RCC 7860 (cell line): Measurements from ENCODE around the gene FBXO36.
"Not testable (repeated sequence)": the region's sequence is repeated elsewhere in the genome, so short reads cannot be mapped to it uniquely, and the experiment has no call there.

Experiments
- DNase-seq: peaks from one replicate; pipeline ENCODE4 v3.0.0-alpha.2; 2015; ENCODE audit warnings: low spot score
- FAIRE-seq: peaks from 2 replicates; lab custom pipeline; 2012; peaks lifted over from hg19 to GRCh38; lab: Jason Lieb, UNC

The FBXO36 gene

DNA sequence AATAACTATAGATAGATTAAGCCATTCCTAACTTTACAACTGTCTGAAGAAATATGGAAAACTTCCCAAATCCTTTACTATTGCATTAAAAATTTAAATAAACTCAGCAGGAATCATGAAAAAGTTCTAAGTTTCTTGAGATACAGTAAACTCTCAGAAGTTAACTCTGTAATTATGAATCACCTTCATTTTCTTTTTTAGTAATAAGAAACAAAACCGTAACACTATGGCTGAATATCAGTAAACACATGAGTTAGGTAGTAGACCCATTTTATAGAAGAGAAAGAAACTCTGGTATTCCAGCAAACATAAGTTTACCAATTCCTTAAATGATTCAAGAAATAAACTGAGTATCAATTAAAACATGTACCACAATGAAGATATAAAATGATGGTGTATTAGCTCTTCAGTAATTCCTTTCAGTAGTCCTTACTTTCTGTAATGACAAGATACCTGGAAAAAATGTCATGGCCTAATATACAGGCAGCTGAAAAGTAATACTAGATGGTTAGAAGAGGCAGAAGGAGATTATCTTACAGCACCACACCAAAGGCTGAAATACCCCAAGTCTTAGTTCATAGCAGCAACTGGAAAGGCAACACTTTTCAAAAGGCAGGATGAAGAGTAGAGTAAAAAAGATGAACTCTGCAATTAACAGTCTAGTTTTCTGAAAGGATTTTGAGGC, 12.0 kb upstream of the FBXO36 start:
- FAIRE-seq = peak; percentile 10
- DNase-seq = no peak

DNA sequence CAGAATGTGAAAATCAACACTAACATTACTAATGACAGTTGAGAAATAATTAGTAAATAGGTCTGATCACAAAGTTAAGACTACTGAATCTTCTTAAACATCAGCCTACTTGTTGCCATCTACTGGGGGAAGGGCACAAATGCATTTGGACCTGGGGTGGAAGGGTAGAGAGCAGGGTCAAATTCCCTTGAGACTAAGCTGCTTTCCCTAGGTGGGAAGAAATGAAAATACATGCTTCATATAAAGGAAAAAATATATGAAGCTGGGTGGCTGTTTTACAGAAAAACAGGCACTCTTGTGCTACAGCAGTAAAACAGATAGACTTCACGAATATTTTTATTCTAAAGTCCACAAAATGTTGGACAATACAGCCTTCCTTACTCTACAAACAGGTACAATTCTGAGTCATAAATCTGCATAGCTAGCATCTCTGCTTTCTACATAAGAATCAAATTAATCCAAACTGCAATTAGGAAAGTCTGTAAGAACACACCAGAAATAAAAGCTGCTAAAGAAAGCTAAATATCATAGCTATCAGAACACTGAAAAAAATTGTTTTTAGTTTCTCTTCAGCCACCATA, 11.4 kb upstream of the FBXO36 start:
- FAIRE-seq (no peak), DNase-seq (no peak)

DNA sequence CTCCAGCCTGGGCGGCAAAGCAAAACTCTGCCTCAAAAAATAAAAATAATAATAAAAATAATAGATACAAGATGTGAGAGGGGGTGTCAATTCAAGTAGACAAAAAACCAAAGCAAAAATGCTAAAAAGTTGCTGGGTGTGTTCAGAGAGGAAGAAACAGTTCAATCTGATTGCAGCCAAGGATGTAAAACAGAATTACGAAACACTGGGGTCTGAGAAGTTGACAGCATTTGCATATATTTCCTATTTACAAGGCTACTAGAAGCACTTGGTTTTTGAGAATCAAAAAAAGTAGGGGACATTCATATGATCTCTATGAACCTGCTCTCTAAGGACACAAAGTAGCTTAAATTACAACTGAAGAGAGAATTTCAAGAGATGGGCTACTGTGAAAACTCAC, 8.1 kb upstream of the FBXO36 start:
- FAIRE-seq = no peak
- DNase-seq = no peak

GRCh38 chr2:229917793-229918192, 4.5 kb upstream of the FBXO36 start:
- FAIRE-seq (no peak), DNase-seq (no peak)

DNA sequence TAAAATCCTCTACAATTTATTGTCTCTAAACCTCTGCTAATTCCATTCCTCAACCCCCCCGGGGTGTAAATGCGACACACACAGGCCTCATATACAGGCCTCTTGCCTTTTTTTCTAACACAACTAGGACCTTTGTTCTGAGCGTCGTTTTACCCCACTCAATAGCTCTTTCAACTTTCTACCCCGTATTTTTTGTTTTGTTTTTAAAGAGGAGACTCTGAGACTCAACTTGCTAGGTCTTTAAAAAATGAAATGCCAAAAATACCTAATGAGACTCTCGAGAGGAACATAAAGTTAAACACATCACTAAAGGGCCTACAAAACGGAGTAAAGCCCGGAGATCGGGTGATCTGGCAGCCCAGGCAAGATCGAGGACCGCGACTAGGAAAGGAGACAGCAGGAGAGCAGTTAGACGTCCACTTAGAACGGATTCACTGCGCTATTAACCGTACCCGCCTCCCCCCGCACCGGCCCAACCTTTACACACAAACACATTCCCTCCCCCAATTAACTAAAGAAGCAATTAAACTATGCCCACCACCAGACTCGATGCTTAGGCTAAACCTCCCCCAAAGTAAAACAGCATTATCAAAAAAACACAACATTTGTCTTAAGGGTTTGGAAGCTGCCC, 2.2 kb upstream of the FBXO36 start:
- FAIRE-seq (no peak), DNase-seq (no peak)

GRCh38 chr2:229921101-229921891, 1.0 kb upstream of the FBXO36 start:
- no peak for FAIRE-seq
- peak; percentile 45 for DNase-seq

DNA sequence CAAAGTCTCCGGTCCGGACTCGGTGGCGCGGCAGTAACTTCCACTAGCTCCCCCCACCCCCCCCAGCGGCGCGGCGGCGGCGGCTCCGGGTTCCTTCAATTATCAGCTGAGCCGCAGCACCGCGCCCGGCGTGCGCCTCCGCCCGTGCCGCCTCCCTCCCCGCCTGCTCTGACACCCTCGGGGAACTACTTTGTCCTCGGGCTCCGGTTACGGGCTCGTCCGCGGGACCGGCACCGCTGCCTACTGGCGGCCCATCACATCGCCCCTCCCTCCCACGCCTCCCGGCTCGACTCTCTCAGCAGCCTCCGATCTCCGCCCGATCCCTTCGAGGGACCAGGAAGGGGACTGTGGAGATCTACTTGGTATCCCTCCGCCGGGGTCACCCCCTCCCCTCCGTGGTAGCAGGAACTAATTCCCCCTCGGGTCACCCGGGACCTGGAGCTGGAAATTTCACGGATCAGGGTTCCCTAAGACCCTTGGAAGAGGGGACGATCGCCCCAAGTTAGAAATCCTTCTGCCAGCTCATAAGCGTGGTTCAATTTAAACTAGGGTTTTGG, 333 bp upstream of the FBXO36 start, which contains the start of gene TRIP12:
Gene TRIP12 (minus strand): TSS at position 118 of the 557 bp plus-strand sequence. CDS start 41,930 bp downstream, outside the sequence.
- FAIRE-seq (peak; percentile 44), DNase-seq (peak; percentile 87)

DNA sequence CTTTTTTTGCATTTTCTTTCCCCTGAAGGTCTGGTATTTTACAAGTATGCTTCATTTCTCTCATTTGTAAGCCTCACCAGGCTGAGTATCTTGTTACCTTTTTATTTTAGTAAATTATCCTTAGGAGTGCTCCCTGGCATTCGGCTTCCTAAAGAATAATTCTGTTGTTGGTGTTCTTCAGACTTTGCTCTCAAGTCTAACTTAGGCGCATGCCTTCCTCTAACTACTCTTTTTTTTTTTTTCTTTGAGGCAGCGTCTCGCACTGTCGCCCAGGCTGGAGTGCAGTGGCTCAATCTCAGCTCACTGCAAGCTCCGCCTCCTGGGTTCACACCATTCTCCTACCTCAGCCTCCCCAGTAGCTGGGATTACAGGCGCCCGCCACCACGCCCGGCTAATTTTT, 2.2 kb downstream of the FBXO36 start:
- not testable (repeated sequence) for FAIRE-seq, DNase-seq

- FAIRE-seq (no peak), DNase-seq (no peak)
Measured at GRCh38 chr2:229925201-229925600, 2.9 kb downstream of the FBXO36 start.

- DNase-seq (no peak), FAIRE-seq (peak; percentile 43)
Measured at GRCh38 chr2:229927817-229928321, 5.6 kb downstream of the FBXO36 start.

DNA sequence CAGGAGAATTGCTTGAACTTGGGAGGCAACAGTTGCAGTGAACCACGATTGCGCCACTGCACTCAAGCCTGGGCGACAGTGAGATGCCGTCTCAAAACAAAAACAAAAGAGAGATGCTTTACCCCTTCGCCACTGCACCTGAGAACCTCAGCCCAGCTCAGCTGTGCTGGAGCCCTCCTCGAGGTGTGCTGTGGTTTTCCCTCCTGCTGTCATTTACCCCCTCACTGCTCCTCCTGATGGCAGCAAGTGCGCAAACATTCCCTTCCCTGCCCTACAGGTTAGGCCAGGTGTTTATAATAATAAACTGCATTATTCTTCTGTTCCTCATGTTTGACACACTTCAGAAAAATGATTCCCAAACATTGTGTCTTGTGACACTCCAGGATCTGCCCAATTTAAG, 8.4 kb downstream of the FBXO36 start:
- DNase-seq (no peak), FAIRE-seq (no peak)

DNA sequence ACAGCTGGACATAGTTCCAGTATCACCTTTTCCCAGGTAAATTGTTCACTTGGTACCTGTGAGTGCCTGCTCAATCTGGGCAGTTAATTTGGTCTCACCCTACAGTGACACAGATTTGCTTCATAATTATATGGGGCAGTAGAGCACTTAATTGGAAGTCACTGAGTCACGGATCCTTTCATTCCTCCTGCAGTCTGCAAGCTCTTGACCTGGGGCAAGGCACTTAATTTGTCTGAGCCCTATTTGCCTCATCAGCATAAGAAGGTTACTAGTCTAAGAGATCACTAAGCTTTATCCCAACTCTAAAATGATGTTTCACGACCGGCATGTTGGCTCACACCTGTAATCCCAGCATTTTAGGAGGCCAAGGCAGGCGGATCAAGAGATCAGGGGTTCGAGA, 8.9 kb downstream of the FBXO36 start:
- no peak for DNase-seq
- no peak for FAIRE-seq

DNA sequence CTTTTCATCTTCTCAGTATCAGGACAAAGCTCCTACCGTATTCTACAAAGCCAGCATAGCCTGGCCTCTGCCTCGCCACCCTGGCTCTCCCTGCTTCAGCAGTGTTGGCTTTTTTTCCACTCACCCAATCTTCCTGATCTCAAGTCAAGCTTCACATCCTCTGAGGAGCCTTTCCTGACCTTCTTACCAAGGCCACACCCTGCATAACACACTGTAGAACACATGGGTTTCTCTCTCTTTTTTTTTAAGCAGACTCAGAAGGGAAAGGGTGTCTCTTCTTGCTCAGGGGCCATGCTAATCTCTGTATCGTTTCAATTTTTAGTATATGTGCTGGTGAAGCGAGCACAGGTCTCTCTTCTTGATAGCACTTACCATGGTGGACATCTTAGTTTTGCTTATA, 15.2 kb downstream of the FBXO36 start:
- DNase-seq (no peak), FAIRE-seq (no peak)

DNA sequence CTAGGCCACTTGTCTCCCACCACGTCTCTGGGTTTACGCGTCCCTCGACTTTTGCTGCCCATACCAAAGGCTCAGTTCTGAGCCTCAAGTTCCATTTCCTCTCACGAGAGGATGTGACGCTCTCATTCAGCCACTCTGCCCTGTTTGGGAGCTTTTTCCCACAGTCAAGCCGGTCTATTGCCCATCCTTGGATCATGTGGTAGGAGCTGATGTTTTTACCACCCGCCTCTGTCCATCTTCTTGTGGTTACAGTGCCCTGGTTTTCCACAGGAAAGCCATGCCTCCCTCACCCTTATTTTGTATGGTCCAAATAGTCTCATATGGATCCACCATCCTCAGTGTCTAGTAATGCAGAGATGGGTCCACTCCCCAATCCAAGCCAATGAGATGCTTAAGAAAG, 20.4 kb downstream of the FBXO36 start:
- FAIRE-seq = no peak
- no peak for DNase-seq

DNA sequence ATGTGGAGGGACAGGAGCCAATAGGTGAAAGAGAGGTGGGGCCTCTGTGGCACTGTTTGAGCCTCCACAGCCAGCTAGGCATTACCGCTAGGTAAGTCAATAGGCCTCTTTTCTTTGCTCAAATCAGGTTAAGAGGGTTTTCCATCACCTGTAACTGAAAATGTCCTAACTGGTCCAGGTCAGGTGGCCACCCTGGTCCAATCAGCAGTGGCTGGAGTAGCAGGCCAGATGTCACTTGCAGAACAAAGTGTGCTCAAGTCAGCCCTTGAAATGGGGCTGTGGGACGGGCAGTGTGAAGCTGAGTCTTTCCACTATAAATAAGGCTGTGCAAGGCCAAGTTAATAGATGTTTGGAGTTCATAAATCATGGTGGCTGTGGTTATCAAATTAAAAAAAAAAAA, 20.9 kb downstream of the FBXO36 start:
- FAIRE-seq = no peak
- no peak for DNase-seq

DNA sequence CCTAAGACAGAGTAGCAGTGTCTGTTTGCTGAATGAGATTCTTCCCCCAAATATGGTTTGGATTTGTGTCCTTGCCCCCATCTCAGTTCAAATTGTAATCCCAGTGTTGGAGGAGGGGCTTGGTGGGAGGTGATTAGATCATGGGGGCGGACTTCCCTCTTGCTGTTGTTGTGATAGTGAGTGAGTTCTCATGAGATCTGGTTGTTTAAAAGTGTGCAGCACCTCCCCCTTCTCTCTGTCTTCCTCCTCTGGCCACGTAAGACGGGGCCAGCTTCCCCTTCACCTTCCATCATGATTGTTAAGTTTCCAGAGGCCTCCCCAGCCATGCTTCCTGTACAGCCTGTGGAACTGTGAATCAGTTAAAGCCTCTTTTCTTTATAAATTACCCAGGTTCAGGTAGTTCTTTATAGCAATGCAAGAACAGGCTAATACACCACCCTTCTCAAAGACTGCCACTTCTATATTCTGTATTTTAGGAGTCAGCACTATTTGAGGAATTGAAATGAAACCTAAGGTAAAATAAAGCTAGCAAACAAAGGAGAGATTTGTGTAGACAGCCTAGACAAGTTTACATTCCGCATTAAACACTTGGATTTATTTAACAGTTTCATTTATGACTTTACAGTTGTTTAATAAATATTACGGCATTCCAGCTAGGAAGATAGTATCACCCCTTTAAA, 21.6 kb downstream of the FBXO36 start:
- DNase-seq (no peak), FAIRE-seq (no peak)

- no peak for FAIRE-seq
- no peak for DNase-seq
Measured at GRCh38 chr2:229945975-229946374, 23.7 kb downstream of the FBXO36 start.

- DNase-seq (no peak), FAIRE-seq (no peak)
Measured at GRCh38 chr2:229947544-229947943, 25.2 kb downstream of the FBXO36 start.

DNA sequence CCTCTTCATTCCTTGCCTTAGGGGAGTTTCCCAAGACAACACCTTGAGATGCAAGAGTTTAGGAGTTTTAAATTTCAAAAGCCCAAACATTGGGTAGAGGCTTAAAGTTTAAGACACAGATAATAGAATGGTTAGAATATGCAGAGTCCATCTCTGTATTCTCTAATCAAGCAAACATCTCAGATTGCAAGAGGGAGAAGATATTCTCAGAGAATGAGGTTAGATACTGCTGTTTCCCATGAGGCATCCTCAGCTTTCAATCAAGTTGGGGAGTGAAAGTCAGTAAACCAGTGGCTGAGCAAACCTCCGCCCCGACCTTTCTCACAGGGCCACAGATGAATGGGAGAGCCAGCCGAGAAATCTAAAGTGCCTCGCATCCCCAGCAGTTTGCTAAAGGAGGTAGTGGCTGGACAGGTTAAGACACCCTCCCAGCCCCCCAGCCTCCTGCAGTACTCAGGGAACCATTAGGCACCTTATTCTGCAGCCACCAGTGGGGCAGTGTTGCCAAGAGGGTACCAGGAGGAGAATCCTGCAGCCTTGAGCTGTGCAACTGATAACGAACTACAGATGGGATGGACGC, 30.0 kb downstream of the FBXO36 start:
- DNase-seq (no peak), FAIRE-seq (no peak)

DNA sequence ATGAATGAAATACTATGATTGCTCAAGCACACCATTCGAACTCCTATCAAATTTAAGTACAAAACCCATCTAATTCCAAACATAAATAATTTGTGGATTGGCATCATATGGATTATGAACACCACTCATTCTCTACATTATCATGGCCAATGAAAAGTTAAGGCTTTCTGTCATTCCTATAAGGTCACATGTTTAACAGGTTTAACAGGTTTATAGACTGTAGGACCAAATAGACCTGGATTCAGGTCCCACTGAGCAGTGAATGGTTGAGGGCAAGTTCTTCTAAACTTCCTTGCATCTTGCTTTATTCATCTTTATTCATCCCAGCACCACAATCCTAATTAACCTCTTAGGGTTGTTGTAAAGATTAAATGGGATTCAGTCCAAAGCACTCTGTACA, 33.4 kb downstream of the FBXO36 start:
- no peak for DNase-seq
- FAIRE-seq = no peak
